MM.1S (cell line): Measurements from ENCODE around the gene MFRP.

Experiments
- DNase-seq: peaks from one replicate; pipeline ENCODE4 v3.0.0-alpha.2; 2015
- H2AFZ ChIP-seq: fragments of 300-600 bp; sonication (generic); 2 replicates; pipeline ENCODE4 v1.6.0; 2016; ENCODE audit warnings: antibody characterized with exemption, low read length
- H3F3A ChIP-seq: fragments of 300-600 bp; sonication (generic); 2 replicates; pipeline ENCODE4 v1.6.1; 2016; ENCODE audit warnings: mild to moderate bottlenecking, antibody characterized with exemption, low read length, moderate library complexity, mixed read lengths; ENCODE audit not compliant: insufficient read depth
- H3K27ac ChIP-seq: fragments of 300-600 bp; sonication (generic); 2 replicates; pipeline ENCODE4 v1.5.1; 2016; ENCODE audit warnings: mild to moderate bottlenecking, low read length
- H3K27me3 ChIP-seq: fragments of 300-600 bp; sonication (generic); replicated peaks from 2 replicates; pipeline ENCODE4 v1.6.0; 2016; ENCODE audit warnings: low read length; ENCODE audit not compliant: insufficient read depth
- H3K36me3 ChIP-seq: fragments of 300-600 bp; sonication (generic); replicated peaks from 2 replicates; pipeline ENCODE4 v1.6.1; 2016; ENCODE audit warnings: mild to moderate bottlenecking, low read length, mixed read lengths; ENCODE audit not compliant: insufficient read depth
- H3K4me1 ChIP-seq: fragments of 300-600 bp; sonication (generic); 2 replicates; pipeline ENCODE4 v1.6.1; 2016; ENCODE audit warnings: low read length, mixed read lengths
- H3K4me2 ChIP-seq: fragments of 300-600 bp; sonication (generic); 2 replicates; pipeline ENCODE4 v1.6.0; 2016; ENCODE audit warnings: low read depth, low read length
- H3K4me3 ChIP-seq: fragments of 300-600 bp; sonication (generic); 2 replicates; pipeline ENCODE4 v1.5.1; 2016; ENCODE audit warnings: low read length, mixed read lengths
- H3K79me2 ChIP-seq: fragments of 300-600 bp; sonication (generic); 2 replicates; pipeline ENCODE4 v1.6.1; 2016; ENCODE audit warnings: mixed run types, low read length, mixed read lengths
- H3K9ac ChIP-seq: fragments of 300-600 bp; sonication (generic); 2 replicates; pipeline ENCODE4 v1.6.1; 2016; ENCODE audit warnings: low read length, mixed read lengths
- H3K9me2 ChIP-seq: fragments of 300-600 bp; sonication (generic); replicated peaks from 2 replicates; pipeline ENCODE4 v1.6.1; 2016; ENCODE audit warnings: mild to moderate bottlenecking, low read length, mixed read lengths; ENCODE audit not compliant: insufficient read depth
- H3K9me3 ChIP-seq: fragments of 300-600 bp; sonication (generic); replicated peaks from 2 replicates; pipeline ENCODE4 v1.6.1; 2016; ENCODE audit warnings: mild to moderate bottlenecking, low read length, mixed read lengths; ENCODE audit not compliant: insufficient read depth
- H4K20me1 ChIP-seq: fragments of 300-600 bp; sonication (generic); 2 replicates; pipeline ENCODE4 v1.6.1; 2016; ENCODE audit warnings: mild to moderate bottlenecking, low read length, moderate library complexity, mixed read lengths; ENCODE audit not compliant: insufficient read depth
- EZH2 ChIP-seq: fragments of 300-600 bp; sonication (generic); optimal IDR thresholded peaks from 2 replicates; pipeline ENCODE3; 2017; ENCODE audit warnings: low read depth, mild to moderate bottlenecking, antibody characterized with exemption, low read length, mixed read lengths
- EZH2phosphoT487 ChIP-seq: fragments of 300-600 bp; sonication (generic); IDR thresholded peaks from 2 replicates; pipeline ENCODE4 v1.6.1; 2018; ENCODE audit warnings: antibody characterized with exemption, low read length
- TF ChIP-seq, protein P1 (sequence below): fragments of 300-600 bp; sonication (generic); IDR thresholded peaks from 2 replicates; pipeline ENCODE4 v1.5.1; 2016; ENCODE audit warnings: antibody characterized with exemption, low read length, mixed read lengths

The MFRP gene

DNA sequence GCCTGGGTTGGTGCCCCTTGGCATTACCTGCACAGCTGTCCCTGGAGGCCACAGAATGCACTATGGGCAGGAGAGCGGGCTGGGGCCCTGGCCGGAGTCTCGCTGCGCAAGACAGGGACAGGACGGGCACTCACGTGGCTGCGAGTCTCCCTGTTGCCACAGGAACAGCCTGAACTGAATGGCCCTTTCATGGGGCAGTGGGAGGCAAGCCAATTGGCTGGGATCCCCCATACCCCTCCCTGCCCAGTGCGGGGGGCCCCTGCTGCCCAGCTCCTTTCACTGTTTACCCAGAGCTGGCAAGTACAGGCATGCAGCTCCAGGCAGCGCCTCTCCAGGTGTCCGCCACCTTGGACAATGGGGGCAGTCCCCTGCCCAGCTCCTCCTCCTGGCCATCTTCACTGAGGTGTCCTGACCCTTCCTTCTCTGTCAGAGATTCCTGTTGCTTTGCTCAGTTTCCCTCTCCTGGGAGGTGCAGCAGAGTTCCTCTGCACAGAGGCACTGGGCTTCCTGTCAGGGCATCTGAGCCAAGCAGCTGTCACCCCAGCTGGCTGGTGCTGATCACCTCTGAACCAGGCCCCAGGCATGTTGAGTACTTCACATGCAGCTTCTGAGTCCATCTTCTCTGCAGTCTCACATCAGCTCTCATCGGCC is 29.8 kb upstream of the MFRP start:
- Histone ChIP-seq H3K27me3 (peaks cover 13% of the 10 kb centered on the region; the same call in 1 of the 2 replicates), H3K4me3 (no peak overlapping the region), H3F3A (no peaks in the 10 kb centered on the region), H3K9ac (no peak overlapping the region), H3K4me2 (no peak overlapping the region), H3K4me1 (peaks cover 25% of the 10 kb centered on the region), H3K27ac (no peak overlapping the region), H3K9me2 (no peaks in the 10 kb centered on the region), H3K9me3 (no peaks in the 10 kb centered on the region), H2AFZ (no peak overlapping the region), H4K20me1 (no peaks in the 10 kb centered on the region), H3K79me2 (no peaks in the 10 kb centered on the region), H3K36me3 (no peaks in the 10 kb centered on the region)
- DNase-seq, result no peak
- no peak for TF ChIP-seq EZH2
- no peak for TF ChIP-seq EZH2phosphoT487
- TF ChIP-seq, protein P1, sequence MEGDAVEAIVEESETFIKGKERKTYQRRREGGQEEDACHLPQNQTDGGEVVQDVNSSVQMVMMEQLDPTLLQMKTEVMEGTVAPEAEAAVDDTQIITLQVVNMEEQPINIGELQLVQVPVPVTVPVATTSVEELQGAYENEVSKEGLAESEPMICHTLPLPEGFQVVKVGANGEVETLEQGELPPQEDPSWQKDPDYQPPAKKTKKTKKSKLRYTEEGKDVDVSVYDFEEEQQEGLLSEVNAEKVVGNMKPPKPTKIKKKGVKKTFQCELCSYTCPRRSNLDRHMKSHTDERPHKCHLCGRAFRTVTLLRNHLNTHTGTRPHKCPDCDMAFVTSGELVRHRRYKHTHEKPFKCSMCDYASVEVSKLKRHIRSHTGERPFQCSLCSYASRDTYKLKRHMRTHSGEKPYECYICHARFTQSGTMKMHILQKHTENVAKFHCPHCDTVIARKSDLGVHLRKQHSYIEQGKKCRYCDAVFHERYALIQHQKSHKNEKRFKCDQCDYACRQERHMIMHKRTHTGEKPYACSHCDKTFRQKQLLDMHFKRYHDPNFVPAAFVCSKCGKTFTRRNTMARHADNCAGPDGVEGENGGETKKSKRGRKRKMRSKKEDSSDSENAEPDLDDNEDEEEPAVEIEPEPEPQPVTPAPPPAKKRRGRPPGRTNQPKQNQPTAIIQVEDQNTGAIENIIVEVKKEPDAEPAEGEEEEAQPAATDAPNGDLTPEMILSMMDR, result no peak

DNA sequence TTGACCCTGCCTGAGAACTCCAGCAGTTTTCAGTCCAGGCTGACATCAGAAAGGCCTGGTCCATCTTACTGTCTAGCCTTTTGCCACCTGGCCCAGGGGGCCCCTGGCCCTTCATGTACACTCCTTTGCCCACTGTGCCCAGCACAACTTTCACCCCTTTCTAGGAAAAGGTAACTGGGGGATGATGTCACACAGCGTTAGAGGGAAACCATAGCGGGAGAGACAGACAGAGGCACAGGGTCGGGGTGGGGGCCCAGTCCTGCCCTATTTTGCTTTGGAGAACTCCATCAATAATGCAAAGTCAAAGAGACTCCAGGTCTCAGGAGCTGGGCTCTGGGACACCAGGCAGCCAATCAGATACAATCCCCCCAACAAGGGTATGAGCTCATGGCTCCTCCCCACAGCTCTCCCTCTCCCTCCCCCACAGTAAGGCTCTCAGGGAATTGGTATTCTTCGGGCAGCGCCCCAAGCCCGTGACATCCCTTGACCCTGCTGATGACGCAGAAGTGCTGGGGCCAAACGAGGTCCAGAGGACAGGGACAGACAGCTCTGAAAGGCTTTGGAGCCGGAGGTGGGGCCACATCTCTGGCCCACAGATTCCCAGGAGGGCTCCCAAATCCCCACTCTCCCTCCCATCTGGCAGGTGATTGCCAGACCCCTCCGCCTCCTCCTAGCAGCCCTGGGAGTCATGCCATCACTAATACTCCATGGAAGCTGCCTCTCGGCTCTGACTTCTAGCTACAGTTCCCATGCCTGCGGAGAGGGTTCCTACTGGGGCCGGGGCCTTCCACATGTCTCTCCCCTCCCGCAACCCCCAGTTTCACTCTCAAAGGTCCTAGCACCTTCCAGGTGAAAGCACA is 29.1 kb upstream of the MFRP start:
- no peaks in the 10 kb centered on the region for H3K9me2 ChIP-seq
- H2AFZ ChIP-seq, result no peak overlapping the region
- H3K9ac ChIP-seq, result no peak overlapping the region
- H4K20me1 ChIP-seq, result no peaks in the 10 kb centered on the region
- H3K4me3 ChIP-seq, result no peak overlapping the region
- no peaks in the 10 kb centered on the region for H3K79me2 ChIP-seq
- H3K9me3 ChIP-seq, result no peaks in the 10 kb centered on the region
- no peak overlapping the region for H3K4me2 ChIP-seq
- H3F3A ChIP-seq, result no peaks in the 10 kb centered on the region
- DNase-seq, result no peak
- H3K36me3 ChIP-seq, result no peaks in the 10 kb centered on the region
- TF ChIP-seq, protein P1, result no peak
- no peak for TF ChIP-seq EZH2phosphoT487
- H3K27me3 ChIP-seq, result peaks cover 10% of the 10 kb centered on the region; the same call in 1 of the 2 replicates
- no peak overlapping the region for H3K27ac ChIP-seq
- H3K4me1 ChIP-seq, result peaks cover 24% of the 10 kb centered on the region

GRCh38 chr11:119374632-119375336 is 28.3 kb upstream of the MFRP start:
- H3K9ac ChIP-seq, result no peak overlapping the region
- no peak overlapping the region for H3K27ac ChIP-seq
- no peak overlapping the region for H2AFZ ChIP-seq
- H3K79me2 ChIP-seq, result no peaks in the 10 kb centered on the region
- H3K4me2 ChIP-seq, result no peak overlapping the region
- H3K27me3 ChIP-seq, result 0 out of 2 replicates have a peak, but pooled peaks cover 5% of the 10 kb centered on the region
- no peaks in the 10 kb centered on the region for H3K9me3 ChIP-seq
- H3F3A ChIP-seq, result no peaks in the 10 kb centered on the region
- no peaks in the 10 kb centered on the region for H4K20me1 ChIP-seq
- no peaks in the 10 kb centered on the region for H3K9me2 ChIP-seq
- no peak overlapping the region for H3K4me3 ChIP-seq
- no peak for DNase-seq
- H3K4me1 ChIP-seq, result peaks cover 28% of the 10 kb centered on the region
- no peaks in the 10 kb centered on the region for H3K36me3 ChIP-seq
- no peak for TF ChIP-seq EZH2
- TF ChIP-seq, protein P1, result no peak
- no peak for TF ChIP-seq EZH2phosphoT487
